WTC11 (cell line): ENCODE results near the gene NNMT. TPM values are rescaled to one million over a fixed set of nuclear protein-coding genes. Genes with fewer than 3 reads are reported as not detected.

Source experiments
- ATAC-seq: fragments of 200-7000 bp; cut with Tn5 transposase; 2 replicates; pipeline ENCODE4 v1.10.0; 2021; ENCODE audit warnings: mild to moderate bottlenecking, moderate library complexity
- CTCF ChIA-PET: fragments of 300-600 bp; sonication (Branson Sonifier 250); formaldehyde crosslinking; loops from one replicate; lab custom pipeline; 2021; ENCODE audit warnings: antibody characterized with exemption; lab: Charles Lee
- POLR2A ChIA-PET: fragments of 350-600 bp; sonication (Branson Sonifier 250); formaldehyde crosslinking; loops from one replicate; lab custom pipeline; 2021; ENCODE audit warnings: antibody characterized with exemption; lab: Charles Lee
- DNase-seq: peaks from one replicate; pipeline ENCODE4 v3.0.0; 2021; ENCODE audit warnings: low spot score
- H3K27ac Mint-ChIP-seq: 2 replicates; pipeline ENCODE4 v1.8.0; 2021; ENCODE audit warnings: mixed read lengths
- H3K27me3 Mint-ChIP-seq: 2 replicates; pipeline ENCODE4 v1.8.0; 2021; ENCODE audit warnings: low read depth, mild to moderate bottlenecking, moderate library complexity, mixed read lengths
- H3K36me3 Mint-ChIP-seq: 2 replicates; pipeline ENCODE4 v1.8.0; 2021; ENCODE audit warnings: mixed read lengths
- H3K4me1 Mint-ChIP-seq: 2 replicates; pipeline ENCODE4 v1.8.0; 2022; ENCODE audit warnings: mixed read lengths
- H3K4me3 Mint-ChIP-seq: 2 replicates; pipeline ENCODE4 v1.8.0; 2021; ENCODE audit warnings: mild to moderate bottlenecking, moderate library complexity, mixed read lengths
- H3K9me3 Mint-ChIP-seq: 2 replicates; pipeline ENCODE4 v1.8.0; 2021; ENCODE audit warnings: mixed read lengths
- CREM ChIP-seq: sonication (generic); formaldehyde crosslinking; IDR thresholded peaks from 2 replicates; pipeline ENCODE4 v1.8.1; 2022; ENCODE audit warnings: mild to moderate bottlenecking, missing genetic modification reagents, moderate library complexity
- ERG ChIP-seq: fragments of 250-450 bp; sonication (Bioruptor Pico); IDR thresholded peaks from 2 replicates; pipeline ENCODE4 v1.8.0; 2021; ENCODE audit warnings: mild to moderate bottlenecking
- GRHL2 ChIP-seq: fragments of 250-450 bp; sonication (Bioruptor Pico); IDR thresholded peaks from 2 replicates; pipeline ENCODE4 v1.8.0; 2022; ENCODE audit warnings: mild to moderate bottlenecking, moderate library complexity; ENCODE audit not compliant: insufficient replicate concordance, severe bottlenecking
- GTF2I ChIP-seq: fragments of 250-450 bp; sonication (Bioruptor Pico); conservative IDR thresholded peaks from 2 replicates; pipeline ENCODE4 v1.4.0; 2021; ENCODE audit warnings: mild to moderate bottlenecking
- HMGA2 ChIP-seq: fragments of 250-450 bp; sonication (Bioruptor Pico); IDR thresholded peaks from 2 replicates; pipeline ENCODE4 v1.4.0; 2021; ENCODE audit warnings: mild to moderate bottlenecking, moderate library complexity
- NR3C1 ChIP-seq: sonication (generic); formaldehyde crosslinking; conservative IDR thresholded peaks from 2 replicates; pipeline ENCODE4 v1.8.1; 2023; ENCODE audit warnings: low read depth, mild to moderate bottlenecking, missing genetic modification reagents
- OVOL2 ChIP-seq: fragments of 250-450 bp; sonication (Bioruptor Pico); IDR thresholded peaks from 2 replicates; pipeline ENCODE4 v1.9.0; 2021; ENCODE audit warnings: mild to moderate bottlenecking, borderline replicate concordance
- RELA ChIP-seq: sonication (generic); formaldehyde crosslinking; IDR thresholded peaks from 2 replicates; pipeline ENCODE4 v1.8.1; 2022; ENCODE audit warnings: missing genetic modification reagents, mild to moderate bottlenecking, borderline replicate concordance
- SOX15 ChIP-seq: fragments of 250-450 bp; sonication (Bioruptor Pico); IDR thresholded peaks from 2 replicates; pipeline ENCODE4 v1.9.0; 2021; ENCODE audit warnings: mild to moderate bottlenecking
- TEAD1 ChIP-seq: sonication (generic); formaldehyde crosslinking; IDR thresholded peaks from 2 replicates; pipeline ENCODE4 v1.8.0; 2022; ENCODE audit warnings: mild to moderate bottlenecking, missing genetic modification reagents
- ZNF138 ChIP-seq: sonication (generic); formaldehyde crosslinking; conservative IDR thresholded peaks from 2 replicates; pipeline ENCODE4 v1.8.1; 2022; ENCODE audit warnings: mild to moderate bottlenecking, moderate library complexity, missing genetic modification reagents
- ZNF416 ChIP-seq: fragments of 250-450 bp; sonication (Bioruptor Pico); IDR thresholded peaks from 2 replicates; pipeline ENCODE4 v1.9.0; 2021; ENCODE audit warnings: mild to moderate bottlenecking, inconsistent platforms
- total RNA-seq: library from RNA; stranded (reverse); gene quantifications from 3 replicates; pipeline ENCODE4 v1.2.3, GENCODE V29; 2021
- TF ChIP-seq, protein P1 (sequence below): fragments of 250-450 bp; sonication (Bioruptor Pico); IDR thresholded peaks from 2 replicates; pipeline ENCODE4 v1.9.0; 2021; ENCODE audit warnings: mild to moderate bottlenecking, borderline replicate concordance
- TF ChIP-seq, protein P2 (sequence below): sonication (generic); formaldehyde crosslinking; IDR thresholded peaks from 2 replicates; pipeline ENCODE4 v1.8.1; 2023; ENCODE audit warnings: mild to moderate bottlenecking, missing genetic modification reagents
- TF ChIP-seq, protein P3 (sequence below): fragments of 250-450 bp; sonication (Bioruptor Pico); IDR thresholded peaks from 2 replicates; pipeline ENCODE4 v1.9.0; 2021; ENCODE audit warnings: mild to moderate bottlenecking
- TF ChIP-seq, protein P4 (sequence below): sonication (generic); formaldehyde crosslinking; IDR thresholded peaks from 2 replicates; pipeline ENCODE4 v1.8.0; 2023; ENCODE audit warnings: mild to moderate bottlenecking, missing genetic modification reagents

NNMT gene
- total RNA-seq, 1 experiment from 2014 or later = 0.50 TPM

DNA sequence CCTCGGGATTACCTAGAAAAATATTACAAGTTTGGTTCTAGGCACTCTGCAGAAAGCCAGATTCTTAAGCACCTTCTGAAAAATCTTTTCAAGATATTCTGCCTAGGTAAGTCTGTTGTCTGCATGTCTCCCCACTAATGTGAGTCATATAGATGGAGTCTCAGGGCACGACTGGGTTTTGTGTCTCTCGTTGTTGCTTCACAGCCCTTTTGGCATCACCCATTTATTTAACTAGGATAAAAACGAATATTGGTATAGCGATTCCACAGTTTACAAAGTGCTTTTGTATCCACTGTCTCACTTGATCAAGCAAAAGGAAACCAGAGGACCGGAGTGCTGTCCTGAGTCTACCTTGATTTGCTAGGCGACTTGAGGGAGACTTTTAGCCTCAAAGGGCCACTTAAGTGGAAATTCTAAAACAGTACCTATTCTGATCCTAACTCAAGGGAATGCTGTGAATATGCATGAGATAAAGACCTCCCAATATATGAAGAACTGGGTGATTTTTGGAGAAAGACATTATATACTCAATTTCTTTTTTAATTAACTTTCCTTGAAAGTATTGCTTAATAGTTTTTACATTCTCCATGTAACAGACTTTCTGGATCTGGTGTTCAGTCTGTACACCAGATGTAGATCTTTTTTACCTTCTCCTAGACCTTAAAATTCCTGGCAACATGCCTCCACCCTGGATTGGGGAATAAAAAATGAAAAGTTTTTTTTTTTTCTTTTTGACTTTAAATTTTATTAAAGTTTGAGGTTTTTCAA lies 590 bp downstream of the NNMT start:
- Mint-ChIP-seq H3K4me1 (no peaks in the 10 kb centered on the region), H3K9me3 (peaks cover 33% of the 10 kb centered on the region), H3K36me3 (peaks cover 13% of the 10 kb centered on the region), H3K4me3 (no peak overlapping the region), H3K27ac (no peak overlapping the region), H3K27me3 (no peaks in the 10 kb centered on the region)
- POLR2A ChIA-PET = no interaction called here
- ATAC-seq (no peak), DNase-seq (no peak)
- CTCF ChIA-PET = interaction anchor here (0.9 kb wide), 1 partner anchor 44 kb away, joined by 3 read pairs; no protein-coding TSS in a partner anchor
- TF ChIP-seq, protein P1, sequence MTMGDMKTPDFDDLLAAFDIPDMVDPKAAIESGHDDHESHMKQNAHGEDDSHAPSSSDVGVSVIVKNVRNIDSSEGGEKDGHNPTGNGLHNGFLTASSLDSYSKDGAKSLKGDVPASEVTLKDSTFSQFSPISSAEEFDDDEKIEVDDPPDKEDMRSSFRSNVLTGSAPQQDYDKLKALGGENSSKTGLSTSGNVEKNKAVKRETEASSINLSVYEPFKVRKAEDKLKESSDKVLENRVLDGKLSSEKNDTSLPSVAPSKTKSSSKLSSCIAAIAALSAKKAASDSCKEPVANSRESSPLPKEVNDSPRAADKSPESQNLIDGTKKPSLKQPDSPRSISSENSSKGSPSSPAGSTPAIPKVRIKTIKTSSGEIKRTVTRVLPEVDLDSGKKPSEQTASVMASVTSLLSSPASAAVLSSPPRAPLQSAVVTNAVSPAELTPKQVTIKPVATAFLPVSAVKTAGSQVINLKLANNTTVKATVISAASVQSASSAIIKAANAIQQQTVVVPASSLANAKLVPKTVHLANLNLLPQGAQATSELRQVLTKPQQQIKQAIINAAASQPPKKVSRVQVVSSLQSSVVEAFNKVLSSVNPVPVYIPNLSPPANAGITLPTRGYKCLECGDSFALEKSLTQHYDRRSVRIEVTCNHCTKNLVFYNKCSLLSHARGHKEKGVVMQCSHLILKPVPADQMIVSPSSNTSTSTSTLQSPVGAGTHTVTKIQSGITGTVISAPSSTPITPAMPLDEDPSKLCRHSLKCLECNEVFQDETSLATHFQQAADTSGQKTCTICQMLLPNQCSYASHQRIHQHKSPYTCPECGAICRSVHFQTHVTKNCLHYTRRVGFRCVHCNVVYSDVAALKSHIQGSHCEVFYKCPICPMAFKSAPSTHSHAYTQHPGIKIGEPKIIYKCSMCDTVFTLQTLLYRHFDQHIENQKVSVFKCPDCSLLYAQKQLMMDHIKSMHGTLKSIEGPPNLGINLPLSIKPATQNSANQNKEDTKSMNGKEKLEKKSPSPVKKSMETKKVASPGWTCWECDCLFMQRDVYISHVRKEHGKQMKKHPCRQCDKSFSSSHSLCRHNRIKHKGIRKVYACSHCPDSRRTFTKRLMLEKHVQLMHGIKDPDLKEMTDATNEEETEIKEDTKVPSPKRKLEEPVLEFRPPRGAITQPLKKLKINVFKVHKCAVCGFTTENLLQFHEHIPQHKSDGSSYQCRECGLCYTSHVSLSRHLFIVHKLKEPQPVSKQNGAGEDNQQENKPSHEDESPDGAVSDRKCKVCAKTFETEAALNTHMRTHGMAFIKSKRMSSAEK = no peak
- TF ChIP-seq, protein P2, sequence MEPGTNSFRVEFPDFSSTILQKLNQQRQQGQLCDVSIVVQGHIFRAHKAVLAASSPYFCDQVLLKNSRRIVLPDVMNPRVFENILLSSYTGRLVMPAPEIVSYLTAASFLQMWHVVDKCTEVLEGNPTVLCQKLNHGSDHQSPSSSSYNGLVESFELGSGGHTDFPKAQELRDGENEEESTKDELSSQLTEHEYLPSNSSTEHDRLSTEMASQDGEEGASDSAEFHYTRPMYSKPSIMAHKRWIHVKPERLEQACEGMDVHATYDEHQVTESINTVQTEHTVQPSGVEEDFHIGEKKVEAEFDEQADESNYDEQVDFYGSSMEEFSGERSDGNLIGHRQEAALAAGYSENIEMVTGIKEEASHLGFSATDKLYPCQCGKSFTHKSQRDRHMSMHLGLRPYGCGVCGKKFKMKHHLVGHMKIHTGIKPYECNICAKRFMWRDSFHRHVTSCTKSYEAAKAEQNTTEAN (CRISPR knock-in tag) = no peak
- TF ChIP-seq GTF2I (CRISPR knock-in tag) (no peak), ZNF138 (CRISPR knock-in tag) (no peak), GRHL2 (CRISPR knock-in tag) (no peak), SOX15 (no peak)
- TF ChIP-seq, protein P3, sequence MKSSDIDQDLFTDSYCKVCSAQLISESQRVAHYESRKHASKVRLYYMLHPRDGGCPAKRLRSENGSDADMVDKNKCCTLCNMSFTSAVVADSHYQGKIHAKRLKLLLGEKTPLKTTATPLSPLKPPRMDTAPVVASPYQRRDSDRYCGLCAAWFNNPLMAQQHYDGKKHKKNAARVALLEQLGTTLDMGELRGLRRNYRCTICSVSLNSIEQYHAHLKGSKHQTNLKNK (CRISPR knock-in tag) = no peak

DNA sequence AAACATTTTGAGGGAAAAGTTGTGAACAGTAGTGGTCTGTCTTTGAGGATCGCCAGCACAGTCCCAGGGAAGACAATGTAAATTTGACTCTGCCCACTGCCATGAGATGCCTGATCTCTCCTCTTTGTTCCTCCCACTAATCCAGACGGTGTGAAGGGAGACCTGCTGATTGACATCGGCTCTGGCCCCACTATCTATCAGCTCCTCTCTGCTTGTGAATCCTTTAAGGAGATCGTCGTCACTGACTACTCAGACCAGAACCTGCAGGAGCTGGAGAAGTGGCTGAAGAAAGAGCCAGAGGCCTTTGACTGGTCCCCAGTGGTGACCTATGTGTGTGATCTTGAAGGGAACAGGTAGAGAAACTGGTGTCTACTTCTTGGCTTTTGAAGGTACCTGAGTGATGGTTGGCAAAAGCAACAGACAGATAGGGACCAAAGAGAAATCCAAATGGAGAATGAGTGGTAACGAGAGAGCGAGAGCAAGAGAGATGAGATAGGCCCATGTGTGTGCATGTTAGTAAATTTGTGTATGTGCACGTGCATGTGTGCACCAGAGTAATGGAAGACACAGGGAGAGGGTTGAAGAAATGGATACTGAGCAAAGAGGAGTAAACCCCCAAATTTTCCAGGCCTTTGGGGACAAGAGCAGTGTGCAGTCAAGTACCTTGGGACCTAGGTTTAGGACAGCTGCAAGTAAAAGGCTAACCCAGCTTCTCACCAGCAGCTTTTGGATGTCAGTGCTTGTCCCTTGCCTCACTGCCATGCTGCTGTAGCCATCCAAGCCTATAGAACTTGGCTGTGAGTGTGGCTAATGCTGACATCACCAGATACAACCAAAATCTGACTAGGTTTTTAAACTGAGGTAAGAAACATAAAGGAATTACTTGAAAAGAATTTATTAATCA lies 1.9 kb downstream of the NNMT start:
- Mint-ChIP-seq H3K27me3 (no peaks in the 10 kb centered on the region), H3K4me1 (no peaks in the 10 kb centered on the region), H3K36me3 (peaks cover 13% of the 10 kb centered on the region), H3K4me3 (no peak overlapping the region), H3K27ac (no peak overlapping the region), H3K9me3 (peaks cover 38% of the 10 kb centered on the region)
- ChIA-PET CTCF (interaction anchor here (0.9 kb wide), 1 partner anchor 42 kb away, joined by 3 read pairs; no protein-coding TSS in a partner anchor), POLR2A (no interaction called here)
- TF ChIP-seq HMGA2 (CRISPR knock-in tag) (no peak), SOX15 (no peak), CREM (no peak), ERG (CRISPR knock-in tag) (no peak), ZNF416 (CRISPR knock-in tag) (no peak), OVOL2 (CRISPR knock-in tag) (no peak), NR3C1 (CRISPR knock-in tag) (no peak), RELA (CRISPR knock-in tag) (no peak), TEAD1 (CRISPR knock-in tag) (no peak)
- TF ChIP-seq, protein P4, sequence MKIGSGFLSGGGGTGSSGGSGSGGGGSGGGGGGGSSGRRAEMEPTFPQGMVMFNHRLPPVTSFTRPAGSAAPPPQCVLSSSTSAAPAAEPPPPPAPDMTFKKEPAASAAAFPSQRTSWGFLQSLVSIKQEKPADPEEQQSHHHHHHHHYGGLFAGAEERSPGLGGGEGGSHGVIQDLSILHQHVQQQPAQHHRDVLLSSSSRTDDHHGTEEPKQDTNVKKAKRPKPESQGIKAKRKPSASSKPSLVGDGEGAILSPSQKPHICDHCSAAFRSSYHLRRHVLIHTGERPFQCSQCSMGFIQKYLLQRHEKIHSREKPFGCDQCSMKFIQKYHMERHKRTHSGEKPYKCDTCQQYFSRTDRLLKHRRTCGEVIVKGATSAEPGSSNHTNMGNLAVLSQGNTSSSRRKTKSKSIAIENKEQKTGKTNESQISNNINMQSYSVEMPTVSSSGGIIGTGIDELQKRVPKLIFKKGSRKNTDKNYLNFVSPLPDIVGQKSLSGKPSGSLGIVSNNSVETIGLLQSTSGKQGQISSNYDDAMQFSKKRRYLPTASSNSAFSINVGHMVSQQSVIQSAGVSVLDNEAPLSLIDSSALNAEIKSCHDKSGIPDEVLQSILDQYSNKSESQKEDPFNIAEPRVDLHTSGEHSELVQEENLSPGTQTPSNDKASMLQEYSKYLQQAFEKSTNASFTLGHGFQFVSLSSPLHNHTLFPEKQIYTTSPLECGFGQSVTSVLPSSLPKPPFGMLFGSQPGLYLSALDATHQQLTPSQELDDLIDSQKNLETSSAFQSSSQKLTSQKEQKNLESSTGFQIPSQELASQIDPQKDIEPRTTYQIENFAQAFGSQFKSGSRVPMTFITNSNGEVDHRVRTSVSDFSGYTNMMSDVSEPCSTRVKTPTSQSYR = no peak
- no peak for ATAC-seq
- DNase-seq = no peak
